C4-2B (cell line): ENCODE data around the gene EXOC7.

ENCODE experiments used
- H3K27ac ChIP-seq: fragments of 450-650 bp; 2 replicates; pipeline ENCODE4 v1.5.1; 2017
- ZFX ChIP-seq: fragments of 450-650 bp; IDR thresholded peaks from 2 replicates; pipeline ENCODE4 v1.6.1; 2017
- TF ChIP-seq, protein P1 (sequence below): fragments of 450-650 bp; conservative IDR thresholded peaks from 2 replicates; pipeline ENCODE4 v1.5.1; 2017; ENCODE audit warnings: mild to moderate bottlenecking

Gene EXOC7, protein sequence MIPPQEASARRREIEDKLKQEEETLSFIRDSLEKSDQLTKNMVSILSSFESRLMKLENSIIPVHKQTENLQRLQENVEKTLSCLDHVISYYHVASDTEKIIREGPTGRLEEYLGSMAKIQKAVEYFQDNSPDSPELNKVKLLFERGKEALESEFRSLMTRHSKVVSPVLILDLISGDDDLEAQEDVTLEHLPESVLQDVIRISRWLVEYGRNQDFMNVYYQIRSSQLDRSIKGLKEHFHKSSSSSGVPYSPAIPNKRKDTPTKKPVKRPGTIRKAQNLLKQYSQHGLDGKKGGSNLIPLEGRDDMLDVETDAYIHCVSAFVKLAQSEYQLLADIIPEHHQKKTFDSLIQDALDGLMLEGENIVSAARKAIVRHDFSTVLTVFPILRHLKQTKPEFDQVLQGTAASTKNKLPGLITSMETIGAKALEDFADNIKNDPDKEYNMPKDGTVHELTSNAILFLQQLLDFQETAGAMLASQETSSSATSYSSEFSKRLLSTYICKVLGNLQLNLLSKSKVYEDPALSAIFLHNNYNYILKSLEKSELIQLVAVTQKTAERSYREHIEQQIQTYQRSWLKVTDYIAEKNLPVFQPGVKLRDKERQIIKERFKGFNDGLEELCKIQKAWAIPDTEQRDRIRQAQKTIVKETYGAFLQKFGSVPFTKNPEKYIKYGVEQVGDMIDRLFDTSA

DNA sequence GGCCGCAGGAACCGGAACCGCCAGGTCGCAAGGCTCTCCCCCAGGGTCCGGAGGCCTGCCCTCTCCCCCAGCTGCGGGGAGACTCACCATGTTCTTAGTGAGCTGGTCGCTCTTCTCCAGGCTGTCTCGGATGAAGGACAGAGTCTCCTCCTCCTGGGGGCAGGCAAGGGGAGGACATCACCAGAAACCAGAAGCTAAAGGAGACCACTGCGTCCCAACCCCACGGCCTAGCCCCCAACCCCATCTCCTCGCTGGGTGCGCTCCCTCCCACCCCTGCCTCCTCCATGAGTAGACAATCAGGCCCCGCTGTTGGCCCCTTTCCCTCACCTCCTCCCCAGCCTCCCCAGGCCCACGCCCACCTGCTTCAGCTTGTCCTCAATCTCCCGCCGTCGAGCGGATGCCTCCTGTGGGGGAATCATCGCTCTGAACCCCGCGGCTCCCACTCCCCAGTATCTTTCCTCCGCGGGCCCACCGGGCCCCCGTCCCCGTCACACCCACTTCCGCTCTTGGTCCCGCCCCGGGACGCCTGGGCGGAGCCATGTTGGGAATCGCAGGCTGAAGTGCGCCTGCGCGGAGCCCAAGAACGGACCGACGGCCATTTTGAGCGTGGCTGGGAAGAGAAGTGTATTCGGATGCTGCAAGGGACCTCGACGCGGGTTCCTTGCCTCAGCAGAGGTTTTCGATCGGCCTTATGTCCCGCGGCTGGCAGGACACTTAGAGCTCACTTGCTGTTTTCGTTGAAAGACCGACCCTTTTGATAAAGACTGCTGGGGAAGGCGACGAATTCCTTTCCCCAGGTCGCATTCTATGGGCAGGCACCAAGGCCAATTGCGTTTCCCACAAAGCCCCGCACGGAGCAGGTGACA is at the start of gene EXOC7:
EXOC7 (minus strand) TSS at position 514 of the 866 bp plus-strand sequence; CDS start at position 419, 95 bp downstream.
- TF ChIP-seq, protein P1, sequence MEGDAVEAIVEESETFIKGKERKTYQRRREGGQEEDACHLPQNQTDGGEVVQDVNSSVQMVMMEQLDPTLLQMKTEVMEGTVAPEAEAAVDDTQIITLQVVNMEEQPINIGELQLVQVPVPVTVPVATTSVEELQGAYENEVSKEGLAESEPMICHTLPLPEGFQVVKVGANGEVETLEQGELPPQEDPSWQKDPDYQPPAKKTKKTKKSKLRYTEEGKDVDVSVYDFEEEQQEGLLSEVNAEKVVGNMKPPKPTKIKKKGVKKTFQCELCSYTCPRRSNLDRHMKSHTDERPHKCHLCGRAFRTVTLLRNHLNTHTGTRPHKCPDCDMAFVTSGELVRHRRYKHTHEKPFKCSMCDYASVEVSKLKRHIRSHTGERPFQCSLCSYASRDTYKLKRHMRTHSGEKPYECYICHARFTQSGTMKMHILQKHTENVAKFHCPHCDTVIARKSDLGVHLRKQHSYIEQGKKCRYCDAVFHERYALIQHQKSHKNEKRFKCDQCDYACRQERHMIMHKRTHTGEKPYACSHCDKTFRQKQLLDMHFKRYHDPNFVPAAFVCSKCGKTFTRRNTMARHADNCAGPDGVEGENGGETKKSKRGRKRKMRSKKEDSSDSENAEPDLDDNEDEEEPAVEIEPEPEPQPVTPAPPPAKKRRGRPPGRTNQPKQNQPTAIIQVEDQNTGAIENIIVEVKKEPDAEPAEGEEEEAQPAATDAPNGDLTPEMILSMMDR: no peak
- TF ChIP-seq ZFX: peak; percentile 64; the same call in 1 of the 2 replicates
- peak within 1 kb of the TSS; percentile 84 for H3K27ac ChIP-seq

DNA sequence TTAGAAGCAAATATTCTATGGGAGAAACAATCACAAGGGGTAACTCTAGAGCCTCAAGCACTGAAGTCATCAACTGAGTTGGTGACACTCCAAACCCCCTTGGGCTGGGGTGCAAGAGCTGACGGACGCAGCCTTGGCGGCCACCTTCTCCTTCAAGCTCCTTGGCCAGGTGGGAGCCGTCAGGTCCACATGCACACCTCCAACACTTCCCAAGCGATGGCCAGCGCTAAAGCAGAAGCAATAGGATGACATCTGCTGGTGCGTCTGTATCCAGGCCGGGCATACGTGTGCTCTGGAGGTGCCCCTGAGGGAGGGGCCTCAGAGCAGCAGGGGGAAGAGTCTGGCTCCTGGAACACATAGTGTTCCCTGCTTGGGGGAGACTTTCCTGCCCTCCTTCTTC is 49.6 kb upstream of the EXOC7 start:
- no peak for TF ChIP-seq ZFX
- TF ChIP-seq, protein P1: no peak
- H3K27ac ChIP-seq: no peak overlapping the region

DNA sequence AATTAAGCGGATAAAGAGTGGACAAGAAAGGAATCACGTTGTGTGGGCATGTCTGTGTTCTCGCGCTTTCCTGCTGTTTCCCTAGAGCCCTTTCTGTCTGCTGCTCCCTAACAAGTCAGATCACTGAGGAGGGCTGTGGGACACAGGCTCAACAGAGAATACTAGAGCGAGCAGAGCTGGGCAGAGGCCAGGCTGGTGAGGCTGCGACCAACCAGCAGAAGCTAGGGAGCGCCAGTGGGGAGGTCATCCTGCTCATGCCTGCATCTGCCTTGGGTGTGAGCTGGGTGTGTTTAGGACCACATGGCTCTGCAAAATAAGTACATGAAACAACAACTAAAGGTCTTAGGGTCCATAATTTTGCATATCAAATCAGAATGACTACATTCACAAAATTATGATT is 49.0 kb upstream of the EXOC7 start:
- TF ChIP-seq, protein P1: no peak
- no peak for TF ChIP-seq ZFX
- no peak overlapping the region for H3K27ac ChIP-seq

DNA sequence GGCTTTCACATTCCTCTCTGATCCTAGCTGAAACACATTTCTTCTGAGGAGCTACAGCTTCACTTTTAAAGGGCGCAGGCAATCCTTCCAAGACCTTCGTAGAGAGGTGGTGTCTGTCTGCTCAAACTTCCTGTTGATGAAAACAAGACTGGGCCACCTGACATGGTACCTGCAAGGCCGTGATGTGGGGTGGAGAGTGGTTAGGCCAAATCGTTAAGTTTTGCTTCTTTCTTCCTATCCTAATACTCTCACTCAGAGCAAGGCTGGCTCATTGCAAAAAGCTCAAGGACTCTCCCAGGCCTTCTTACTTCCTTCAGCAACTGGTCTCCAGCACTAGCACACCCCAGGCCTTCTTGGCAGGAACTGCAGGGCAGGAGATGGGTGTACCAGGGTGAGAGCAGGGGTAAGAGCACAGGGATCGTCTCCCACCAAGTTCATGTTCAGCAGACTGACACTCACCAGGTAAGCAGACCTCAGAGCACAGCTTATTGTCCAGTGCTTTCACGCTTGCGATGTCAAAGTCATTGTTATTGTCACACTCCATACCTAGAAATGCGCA is 48.4 kb upstream of the EXOC7 start:
- H3K27ac ChIP-seq: no peak overlapping the region

DNA sequence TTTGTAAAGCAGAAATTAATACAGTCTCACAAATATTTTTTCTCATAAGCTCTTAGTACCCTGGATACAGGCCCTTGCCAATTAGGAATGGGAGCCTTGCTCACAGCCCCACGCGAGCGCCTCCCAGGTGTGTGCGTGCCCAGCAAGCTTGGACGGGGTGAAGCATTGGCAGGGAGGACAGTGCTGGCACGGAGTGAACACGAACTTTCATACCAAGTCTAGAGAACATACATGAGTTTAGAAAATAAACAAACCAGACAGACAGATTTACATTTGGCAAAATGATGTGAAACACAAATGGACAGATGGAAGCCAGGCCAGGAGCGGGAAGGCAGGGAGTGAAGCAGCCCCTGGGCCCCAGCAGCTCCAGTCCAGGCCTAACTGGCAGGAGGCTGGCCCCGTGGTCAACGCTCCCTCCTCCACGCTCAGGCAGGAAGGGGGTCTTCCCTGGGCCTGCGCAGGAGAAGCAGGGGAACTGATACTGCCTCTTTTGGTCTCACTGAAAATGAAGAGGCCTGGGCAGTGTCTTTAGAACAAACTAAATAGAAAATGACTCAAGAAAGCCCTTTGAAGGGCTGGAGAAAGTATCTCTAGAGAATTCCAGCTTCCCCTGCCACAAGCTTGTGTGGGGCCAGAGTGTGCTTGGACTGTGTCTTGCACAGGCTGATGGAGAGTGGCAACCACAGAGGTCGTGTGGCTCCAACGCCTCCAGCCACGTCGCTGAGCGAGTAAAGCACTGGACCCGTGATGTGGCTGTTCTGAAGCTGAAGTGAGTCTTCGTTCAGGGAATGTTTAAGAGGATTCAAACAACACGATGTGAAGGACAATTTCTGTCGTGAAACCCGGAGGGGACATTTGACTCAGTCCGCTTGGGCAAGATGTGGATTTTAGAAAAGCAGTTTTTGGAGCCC is 47.4 kb upstream of the EXOC7 start:
- H3K27ac ChIP-seq: no peak overlapping the region

More for the DNA sequence above, 48.4 kb upstream of the EXOC7 start:
- no peak for TF ChIP-seq ZFX

DNA sequence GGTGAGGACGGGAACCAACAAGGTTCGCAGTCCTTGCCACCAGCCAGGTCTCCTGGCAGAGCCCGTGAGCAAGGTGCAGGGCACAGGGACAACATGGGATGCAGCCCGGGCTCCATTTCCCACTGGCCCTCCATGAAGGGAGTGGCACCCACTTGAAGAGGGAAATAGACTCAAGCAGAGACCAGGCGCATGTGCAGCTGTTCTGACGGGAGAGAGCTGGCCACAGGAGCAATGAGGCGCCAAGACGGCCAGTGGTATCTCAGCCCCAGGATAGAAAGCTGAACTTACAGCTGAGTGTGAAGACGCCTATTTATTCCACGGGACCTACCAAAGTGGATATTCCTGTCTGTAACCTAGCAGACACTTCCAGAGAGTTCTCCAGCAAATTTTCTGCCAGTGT is 45.6 kb upstream of the EXOC7 start:
- TF ChIP-seq, protein P1: no peak
- no peak for TF ChIP-seq ZFX
- no peak overlapping the region for H3K27ac ChIP-seq

More for the DNA sequence above, 47.4 kb upstream of the EXOC7 start:
- TF ChIP-seq, protein P1: no peak
- no peak for TF ChIP-seq ZFX
